Measurements from ENCODE around the gene CAMK1G.

The CAMK1G gene

GRCh38 chr1:209619696-209620486 is 36.4 kb downstream of the CAMK1G start:
- DNase-seq (ENCODE audit: low read depth in 2 of 2): no peak

DNA sequence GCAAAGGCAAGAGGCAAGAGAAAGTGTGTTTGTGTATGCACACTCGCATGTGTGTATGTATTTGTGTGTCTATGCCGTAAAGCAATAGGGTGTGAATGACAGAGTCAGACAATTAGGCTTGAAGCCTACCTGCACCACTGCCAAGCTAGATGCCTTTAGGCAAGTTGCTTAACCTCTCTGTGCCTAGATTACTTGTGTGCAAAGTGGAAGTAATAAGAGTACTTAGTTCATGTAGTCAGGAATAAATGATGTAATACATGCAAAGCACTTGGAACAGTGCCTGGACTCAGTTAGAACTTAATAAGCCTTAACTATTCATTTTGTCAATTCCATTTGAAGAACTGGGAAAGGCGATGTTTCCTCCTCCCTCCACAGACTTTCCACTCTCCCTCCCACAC is 37.0 kb downstream of the CAMK1G start:
- no peak for DNase-seq (ENCODE audit: low read depth in 2 of 2)

- DNase-seq (ENCODE audit: low read depth in 2 of 2): no peak
Observed at GRCh38 chr1:209621286-209621685, 37.8 kb downstream of the CAMK1G start.

GRCh38 chr1:209621741-209622655 is 38.5 kb downstream of the CAMK1G start:
- DNase-seq (ENCODE audit: low read depth in 2 of 2): no peak

GRCh38 chr1:209622841-209623829 is 39.6 kb downstream of the CAMK1G start:
- no peak for DNase-seq (ENCODE audit: low read depth in 2 of 2)

DNA sequence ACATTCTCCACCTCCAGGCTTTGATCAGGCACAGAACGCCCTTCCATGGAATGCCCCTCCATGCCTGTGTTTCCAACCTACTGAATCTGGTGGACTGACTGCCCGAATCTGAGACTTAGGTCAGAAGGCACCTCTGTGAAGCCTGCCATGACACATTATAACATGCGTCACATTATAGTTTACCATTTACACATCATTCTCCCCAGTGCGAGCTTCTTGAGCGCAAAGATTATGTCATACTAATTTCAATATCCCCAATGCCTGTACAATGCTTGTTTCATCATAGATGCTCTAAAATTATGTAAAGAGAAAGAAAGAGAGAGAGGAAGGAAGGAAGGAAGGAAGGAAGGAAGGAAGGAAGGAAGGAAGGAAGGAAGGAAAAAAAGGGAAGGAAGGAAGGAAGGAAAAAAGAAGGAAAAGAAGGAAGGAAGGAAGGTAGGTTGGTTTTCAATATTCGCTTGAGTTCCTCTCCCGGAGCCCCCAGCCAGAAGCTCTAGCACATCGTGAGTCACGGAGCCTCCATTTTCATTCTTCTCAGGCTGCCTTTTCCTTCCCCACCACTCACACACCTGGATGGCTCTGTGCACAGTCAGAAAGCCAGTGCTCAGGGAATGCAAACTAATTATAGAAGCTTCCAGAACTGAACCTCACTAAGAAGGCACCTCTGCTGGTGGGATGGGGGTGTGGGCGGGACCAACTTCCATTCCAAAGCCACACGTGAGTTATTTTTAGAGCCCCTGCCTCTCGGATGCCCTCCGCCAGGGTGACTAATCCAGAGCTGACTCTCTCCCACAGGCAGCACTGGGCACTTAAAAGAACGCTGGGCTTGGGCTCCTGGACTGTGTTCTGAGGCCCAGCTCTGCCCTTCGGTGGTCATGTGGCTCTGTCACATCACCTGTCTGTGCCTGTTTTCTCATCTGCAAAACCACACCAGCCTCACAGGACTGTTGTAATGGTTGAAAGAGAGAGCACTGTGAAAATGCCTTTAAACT is 41.3 kb downstream of the CAMK1G start:
- no peak for DNase-seq (ENCODE audit: low read depth in 2 of 2)

DNA sequence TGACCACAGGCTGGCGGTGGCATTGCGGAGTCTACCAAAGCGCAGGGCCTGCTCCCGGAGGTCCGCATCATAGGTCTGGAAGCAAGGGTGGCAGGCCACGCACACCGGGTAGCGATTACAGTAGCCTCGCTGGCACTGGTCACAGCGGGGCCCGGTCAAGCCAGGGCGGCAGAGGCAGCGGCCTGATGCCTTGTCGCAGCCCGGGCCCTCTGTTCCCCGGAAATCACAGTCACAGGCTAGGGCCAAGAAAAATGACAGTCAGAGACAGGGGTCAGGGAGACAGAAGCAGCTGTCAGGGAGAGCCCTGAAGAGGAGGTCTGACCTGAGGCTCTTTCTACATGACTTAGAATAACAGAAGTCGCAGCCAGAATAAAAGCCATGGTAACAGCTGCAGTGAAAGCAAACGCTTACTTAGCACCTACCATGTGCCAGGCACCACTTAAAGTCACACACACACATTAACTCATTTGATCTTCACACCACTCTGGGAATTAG is 42.3 kb downstream of the CAMK1G start:
- DNase-seq (ENCODE audit: low read depth in 2 of 2): no peak

DNA sequence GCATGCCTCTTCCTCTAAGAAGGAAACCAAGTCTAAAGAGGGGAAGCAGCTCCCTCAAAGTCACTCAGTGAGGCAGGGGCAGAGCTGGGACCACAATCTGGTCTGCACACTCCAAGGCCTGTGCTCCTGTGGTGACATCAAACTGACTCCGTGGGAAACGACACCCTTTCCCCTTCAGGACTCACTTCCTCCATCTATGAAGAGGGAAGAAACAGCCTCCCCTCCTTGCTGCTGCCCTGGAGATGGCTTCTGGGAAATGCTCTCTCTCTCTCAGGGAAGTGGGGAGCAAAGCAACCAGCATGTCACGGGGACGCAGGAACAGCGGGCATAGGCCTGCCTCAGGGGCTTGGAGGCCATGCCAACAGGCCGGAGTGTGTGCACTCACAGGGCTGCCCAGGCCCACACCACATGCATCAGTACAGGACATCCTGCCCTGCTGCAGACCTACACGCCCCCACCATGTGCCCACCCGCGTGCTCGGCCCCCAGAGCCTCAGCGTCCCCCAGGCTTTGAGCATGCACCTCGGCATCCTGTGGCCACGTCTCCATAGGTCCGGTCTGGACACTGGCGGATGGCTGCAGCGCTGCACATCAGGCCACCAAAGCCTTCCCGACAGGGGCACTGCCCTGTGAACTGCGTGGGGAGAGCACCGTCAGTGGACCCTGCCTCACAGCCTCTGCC is 43.0 kb downstream of the CAMK1G start:
- DNase-seq (ENCODE audit: low read depth in 2 of 2): no peak

- DNase-seq (ENCODE audit: low read depth in 2 of 2): no peak
Observed at GRCh38 chr1:209627027-209627731, 43.7 kb downstream of the CAMK1G start.

GRCh38 chr1:209627732-209628196 is 44.2 kb downstream of the CAMK1G start:
- DNase-seq (ENCODE audit: low read depth in 2 of 2): peak; percentile 55 to 64

DNA sequence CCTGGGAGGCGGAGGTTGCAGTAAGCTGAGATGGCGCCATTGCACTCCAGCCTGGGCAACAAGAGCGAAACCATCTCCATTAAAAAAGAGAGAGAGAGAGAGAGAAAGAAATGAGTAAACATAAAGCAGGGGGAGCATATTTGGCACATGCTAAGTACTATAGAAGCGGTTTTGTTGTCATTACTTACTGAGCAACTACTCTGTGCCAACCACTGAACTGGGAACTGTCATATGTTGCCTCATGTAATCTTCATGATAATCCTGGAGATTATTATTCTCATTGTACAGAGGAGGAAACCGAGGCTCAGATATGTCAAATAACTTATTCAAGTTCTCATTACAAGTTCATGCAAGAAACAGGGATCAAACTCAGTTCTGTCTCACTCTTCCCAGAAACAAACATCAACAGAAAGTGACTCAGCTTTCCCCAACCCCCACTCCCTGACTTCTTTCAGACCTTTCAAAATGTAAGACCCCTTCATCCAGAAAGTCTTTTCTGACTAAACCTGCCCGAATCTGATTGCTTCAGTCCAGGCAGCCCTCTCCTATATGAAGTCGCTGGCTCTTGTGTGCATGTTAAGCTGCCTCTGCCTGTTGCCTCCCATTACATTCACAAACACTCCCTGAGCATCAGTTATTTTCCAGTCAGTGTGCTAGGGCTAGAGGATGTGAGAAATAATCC is 45.2 kb downstream of the CAMK1G start:
- DNase-seq (ENCODE audit: low read depth in 2 of 2): no peak

GRCh38 chr1:209629621-209630382 is 46.3 kb downstream of the CAMK1G start:
- DNase-seq (ENCODE audit: low read depth in 2 of 2): no peak

DNA sequence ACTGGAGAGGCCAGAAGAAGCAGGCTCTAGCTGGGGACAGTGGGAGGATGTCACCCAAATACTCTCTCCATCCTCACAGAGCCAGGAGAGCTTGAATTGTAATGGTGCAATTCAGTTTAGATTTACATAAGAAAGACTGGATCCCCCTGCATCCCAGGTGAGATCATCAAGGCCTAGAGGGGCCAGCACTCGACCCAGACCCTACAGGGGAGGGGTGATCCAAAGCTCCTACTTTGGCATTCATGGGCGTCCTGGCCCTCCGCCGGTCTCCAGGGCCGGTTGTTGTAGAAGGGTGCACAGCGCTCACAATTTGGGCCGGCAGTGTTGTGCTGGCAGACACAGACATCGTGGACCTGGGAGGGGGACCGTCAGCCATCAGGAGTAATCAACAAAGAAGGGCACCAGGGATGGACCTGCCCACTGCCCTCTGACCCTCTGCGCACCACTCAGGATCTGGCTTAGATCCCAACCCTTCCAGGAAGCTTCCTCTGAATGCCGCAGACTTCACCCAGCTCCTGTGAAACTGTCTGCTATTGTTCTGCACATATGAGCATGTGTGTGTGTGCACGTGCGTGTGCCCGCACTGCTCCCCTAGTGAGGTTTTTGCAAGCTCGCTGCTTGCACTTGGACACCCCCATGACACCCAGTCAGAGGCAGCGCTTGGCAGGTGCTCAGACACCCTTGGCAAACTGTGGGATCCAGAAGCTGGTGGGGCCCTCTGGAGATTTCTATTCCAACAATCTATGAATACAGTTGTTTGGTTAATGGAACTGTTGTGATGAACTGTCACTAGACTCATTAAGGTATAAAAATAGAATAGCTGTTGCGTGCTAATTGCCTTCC is 47.1 kb downstream of the CAMK1G start:
- DNase-seq (ENCODE audit: low read depth in 2 of 2): no peak

DNA sequence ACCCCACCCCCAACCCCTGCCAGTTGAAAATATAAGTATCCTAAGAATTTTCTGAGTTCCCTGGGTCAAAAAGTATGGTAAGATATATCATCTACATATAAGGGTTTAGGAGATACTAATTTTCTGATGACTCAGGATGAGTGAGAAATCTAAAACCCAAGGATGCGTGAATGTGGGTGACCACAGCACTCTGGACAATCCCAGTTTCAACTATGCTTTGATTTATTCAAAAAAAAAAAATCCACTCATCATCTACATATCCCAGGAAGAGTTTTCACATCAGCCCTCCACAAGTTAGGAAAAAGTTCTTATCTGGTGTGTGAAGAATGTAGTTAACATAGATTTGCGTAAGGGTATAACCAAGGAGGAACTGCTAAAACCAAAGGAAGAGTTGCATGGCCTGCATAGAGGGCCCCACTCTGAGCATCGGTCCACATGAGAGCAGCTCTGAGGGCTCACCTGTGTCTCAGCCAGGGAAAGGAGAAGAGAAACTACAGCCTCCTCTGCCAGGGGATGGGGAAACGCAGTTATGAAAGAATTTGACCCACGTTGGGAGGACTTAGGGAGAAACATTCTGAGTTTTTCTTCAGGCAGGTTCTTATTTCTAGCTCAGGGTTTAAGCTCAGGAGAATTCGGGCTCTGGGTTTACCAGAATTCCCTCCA is 50.0 kb downstream of the CAMK1G start:
- DNase-seq (ENCODE audit: low read depth in 2 of 2): no peak

DNA sequence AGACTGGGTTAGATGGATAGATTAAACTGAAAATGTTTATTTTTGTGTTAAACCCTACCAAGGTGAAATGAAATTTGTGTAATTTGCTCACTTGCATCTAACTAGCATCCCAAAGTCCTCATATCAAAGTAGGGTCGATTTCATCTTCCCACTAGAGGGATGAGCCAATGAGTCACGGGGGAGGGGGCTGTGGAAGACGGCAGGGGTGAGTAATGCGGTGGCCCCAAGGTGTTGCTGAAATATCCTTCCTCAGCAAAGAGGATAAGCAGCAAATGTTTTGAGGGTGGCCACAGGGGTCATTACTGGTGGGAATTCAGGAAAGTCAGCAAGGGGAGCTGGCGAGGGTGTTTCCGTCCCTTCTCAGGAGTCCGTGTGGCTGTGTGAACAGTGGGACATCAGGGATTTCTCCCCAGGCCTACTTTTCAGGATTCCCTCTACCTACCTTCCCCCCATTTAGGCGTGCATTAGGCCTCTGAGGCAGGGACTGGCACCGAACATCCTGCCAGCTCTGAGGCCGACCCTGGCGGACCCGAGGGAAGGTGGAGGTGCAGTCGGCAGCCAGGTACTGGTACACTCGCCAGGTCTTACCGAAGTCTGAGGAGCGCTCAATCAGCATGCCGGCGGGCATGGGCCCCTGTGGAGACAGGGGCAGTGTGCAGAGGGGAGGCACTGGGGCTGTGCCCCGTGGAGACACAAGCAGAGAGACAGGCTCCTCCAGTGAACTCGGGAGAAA is 50.7 kb downstream of the CAMK1G start:
- DNase-seq (ENCODE audit: low read depth in 2 of 2): no peak
